HG03280 (cell line): Measurements from ENCODE around the gene CTDSP2.
A peak's percentile ranks its signal among the peaks of the same experiment; 100 is the strongest.
"Not testable (repeated sequence)": the region's sequence is repeated elsewhere in the genome, so short reads cannot be mapped to it uniquely, and the experiment has no call there.

Source experiments
- ATAC-seq: cut with Tn5 transposase; IDR thresholded peaks from one replicate; pipeline ENCODE4 v1.9.1; 2021; ENCODE audit warnings: mild to moderate bottlenecking, moderate library complexity; ENCODE audit not compliant: unreplicated experiment

Gene CTDSP2

GRCh38 chr12:57836442-57837375 lies 9.8 kb downstream of the CTDSP2 start:
- peak; percentile 37 for ATAC-seq

- no peak for ATAC-seq
Measured at GRCh38 chr12:57835366-57836288, 10.9 kb downstream of the CTDSP2 start.

- no peak for ATAC-seq
Measured at GRCh38 chr12:57834086-57834876, 12.2 kb downstream of the CTDSP2 start.

GRCh38 chr12:57833672-57834071 lies 12.9 kb downstream of the CTDSP2 start:
- ATAC-seq, result no peak

- no peak for ATAC-seq
Measured at GRCh38 chr12:57832966-57833365, 13.6 kb downstream of the CTDSP2 start.

- ATAC-seq, result no peak
Measured at GRCh38 chr12:57830393-57830792, 16.1 kb downstream of the CTDSP2 start.

GRCh38 chr12:57829025-57829777 lies 17.3 kb downstream of the CTDSP2 start:
- no peak for ATAC-seq

- no peak for ATAC-seq
Measured at GRCh38 chr12:57826966-57827365, 19.6 kb downstream of the CTDSP2 start.

- ATAC-seq, result no peak
Measured at GRCh38 chr12:57826400-57826799, 20.1 kb downstream of the CTDSP2 start.

GRCh38 chr12:57825451-57825850 lies 21.1 kb downstream of the CTDSP2 start:
- ATAC-seq, result no peak

- ATAC-seq, result no peak
Measured at GRCh38 chr12:57823908-57824640, 22.5 kb downstream of the CTDSP2 start.

GRCh38 chr12:57823131-57823907 lies 23.2 kb downstream of the CTDSP2 start:
- no peak for ATAC-seq

- ATAC-seq, result no peak
Measured at GRCh38 chr12:57822392-57823130, 24.0 kb downstream of the CTDSP2 start.

GRCh38 chr12:57821474-57822214 lies 24.9 kb downstream of the CTDSP2 start:
- no peak for ATAC-seq

GRCh38 chr12:57821015-57821414 lies 25.5 kb downstream of the CTDSP2 start:
- not testable (repeated sequence) for ATAC-seq

GRCh38 chr12:57820119-57820518 lies 26.4 kb downstream of the CTDSP2 start:
- ATAC-seq, result not testable (repeated sequence)

- not testable (repeated sequence) for ATAC-seq
Measured at GRCh38 chr12:57817990-57818331, 28.6 kb downstream of the CTDSP2 start.
